Glutamatergic neuron (in vitro differentiated cells): ENCODE measurements around the gene BCORL1. TPM values are rescaled to one million over a fixed set of nuclear protein-coding genes. Genes with fewer than 3 reads are reported as not detected.
A peak's percentile ranks its signal among the peaks of the same experiment; 100 is the strongest.

ENCODE experiments used
- DNase-seq: peaks from one replicate; pipeline ENCODE4 v3.0.0; 2022
- H3K27ac Mint-ChIP-seq: one replicate; pipeline ENCODE4 v1.8.0; 2020; ENCODE audit warnings: mild to moderate bottlenecking, mixed read lengths, inconsistent platforms; ENCODE audit not compliant: unreplicated experiment
- H3K27me3 Mint-ChIP-seq: one replicate; pipeline ENCODE4 v1.8.0; 2020; ENCODE audit warnings: mild to moderate bottlenecking, moderate library complexity, mixed read lengths, inconsistent platforms; ENCODE audit not compliant: unreplicated experiment
- H3K36me3 Mint-ChIP-seq: one replicate; pipeline ENCODE4 v1.8.0; 2020; ENCODE audit warnings: mild to moderate bottlenecking, mixed read lengths, inconsistent platforms; ENCODE audit not compliant: unreplicated experiment
- H3K4me1 Mint-ChIP-seq: one replicate; pipeline ENCODE4 v1.8.0; 2020; ENCODE audit warnings: mild to moderate bottlenecking, low read depth, mixed read lengths, inconsistent platforms; ENCODE audit not compliant: unreplicated experiment
- H3K4me3 Mint-ChIP-seq: one replicate; pipeline ENCODE4 v1.8.0; 2020; ENCODE audit warnings: mild to moderate bottlenecking, mixed read lengths, inconsistent platforms; ENCODE audit not compliant: unreplicated experiment
- H3K9me3 Mint-ChIP-seq: one replicate; pipeline ENCODE4 v1.8.0; 2020; ENCODE audit warnings: mild to moderate bottlenecking, moderate library complexity, mixed read lengths, inconsistent platforms; ENCODE audit not compliant: unreplicated experiment
- CTCF ChIP-seq: fragments of 200-600 bp; sonication (generic); IDR thresholded peaks from one replicate; pipeline ENCODE4 v1.5.0; 2021; ENCODE audit not compliant: partially characterized antibody, unreplicated experiment
- total RNA-seq: library from RNA; stranded (reverse); fragmentation: NEBNext Ultra II Directional; extraction: Animal tissue kit (Norgen Biotek cat#: 25700); gene quantifications from one replicate; pipeline ENCODE4 v1.2.1, GENCODE V29; 2021; ENCODE audit not compliant: unreplicated experiment

BCORL1 gene
- total RNA-seq, 1 donor from 2014 or later = 14.7 TPM

DNA sequence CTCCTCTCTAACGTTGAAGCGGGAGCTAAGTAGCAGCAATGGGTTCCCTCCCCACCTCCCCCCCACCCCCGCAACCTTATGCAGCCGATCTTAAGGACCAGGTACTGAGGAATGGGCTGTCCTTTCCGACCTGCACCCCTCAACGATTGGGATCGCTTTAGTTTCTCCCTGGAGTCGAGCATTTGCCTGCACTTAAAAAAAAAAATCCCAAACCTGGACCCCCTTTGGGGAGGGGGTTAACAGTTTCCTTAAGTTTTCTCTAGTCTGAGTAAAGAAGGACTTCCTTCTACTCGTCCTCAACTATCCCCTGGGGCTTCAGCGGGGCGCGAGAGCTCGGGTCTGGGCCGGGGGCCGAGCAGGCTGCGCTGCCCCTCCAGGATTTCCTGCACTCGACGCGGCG lies 25.7 kb upstream of the BCORL1 start:
- Mint-ChIP-seq H3K9me3 (peaks cover 3% of the 10 kb centered on the region), H3K36me3 (no peaks in the 10 kb centered on the region), H3K27ac (no peak overlapping the region), H3K27me3 (peaks cover 15% of the 10 kb centered on the region), H3K4me1 (peaks cover 3% of the 10 kb centered on the region), H3K4me3 (no peak overlapping the region)
- TF ChIP-seq CTCF = no peak
- no peak for DNase-seq

- Mint-ChIP-seq H3K9me3 (peaks cover 3% of the 10 kb centered on the region), H3K36me3 (no peaks in the 10 kb centered on the region), H3K27me3 (peaks cover 14% of the 10 kb centered on the region), H3K4me1 (peaks cover 4% of the 10 kb centered on the region), H3K27ac (no peak overlapping the region), H3K4me3 (peak overlapping the region; percentile 71)
- peak; percentile 61 for DNase-seq
- no peak for TF ChIP-seq CTCF
Observed at GRCh38 chrX:129957241-129958082, 25.0 kb upstream of the BCORL1 start.

- Mint-ChIP-seq H3K27me3 (peaks cover 11% of the 10 kb centered on the region), H3K27ac (no peak overlapping the region), H3K4me3 (peak overlapping the region; percentile 71), H3K9me3 (peaks cover 1% of the 10 kb centered on the region), H3K36me3 (no peaks in the 10 kb centered on the region), H3K4me1 (peaks cover 2% of the 10 kb centered on the region)
- no peak for TF ChIP-seq CTCF
- no peak for DNase-seq
Observed at GRCh38 chrX:129958083-129958465, 24.4 kb upstream of the BCORL1 start.

DNA sequence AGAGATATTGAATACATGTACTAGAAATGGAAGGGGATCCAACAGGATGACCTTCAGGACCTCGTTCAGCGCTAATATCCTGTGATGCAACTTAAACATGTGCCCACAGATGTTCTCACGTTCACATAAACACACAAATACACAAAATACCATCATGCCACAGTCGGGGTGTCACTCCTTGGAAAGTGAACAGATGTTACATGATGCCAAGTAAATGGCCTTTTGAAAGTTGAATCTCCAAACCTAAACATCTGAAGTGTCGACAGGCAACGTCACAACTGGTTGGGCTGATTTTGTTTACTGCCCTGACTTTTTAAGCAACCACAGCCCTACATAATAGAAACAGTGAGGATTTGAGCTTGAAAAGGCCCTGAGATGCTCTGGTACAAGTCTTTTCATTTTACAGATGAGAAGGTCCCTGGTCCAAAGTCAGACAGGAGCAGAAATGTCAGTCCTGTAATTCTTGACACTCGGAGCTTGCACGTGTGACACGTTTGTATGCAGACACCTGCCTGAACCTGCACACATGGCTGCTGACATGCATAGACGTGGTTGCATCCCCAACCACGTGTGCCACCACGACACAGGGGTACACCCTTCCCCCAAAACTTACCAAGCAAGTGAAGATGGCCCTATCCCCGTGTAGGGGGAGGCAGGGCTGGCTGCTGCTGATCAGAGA lies 23.5 kb upstream of the BCORL1 start:
- Mint-ChIP-seq H3K9me3 (peaks cover 1% of the 10 kb centered on the region), H3K36me3 (no peaks in the 10 kb centered on the region), H3K27me3 (peaks cover 11% of the 10 kb centered on the region), H3K4me3 (peak overlapping the region; percentile 52), H3K4me1 (peaks cover 2% of the 10 kb centered on the region), H3K27ac (no peak overlapping the region)
- DNase-seq = no peak
- TF ChIP-seq CTCF = no peak

- H3K4me1 Mint-ChIP-seq = peaks cover 2% of the 10 kb centered on the region
- peaks cover 11% of the 10 kb centered on the region for H3K27me3 Mint-ChIP-seq
- peaks cover 1% of the 10 kb centered on the region for H3K9me3 Mint-ChIP-seq
Observed at GRCh38 chrX:129959493-129959832, 23.0 kb upstream of the BCORL1 start.

More at GRCh38 chrX:129959493-129959832, 23.0 kb upstream of the BCORL1 start:
- H3K4me3 Mint-ChIP-seq = peak overlapping the region; percentile 42
- H3K36me3 Mint-ChIP-seq = no peaks in the 10 kb centered on the region
- TF ChIP-seq CTCF = no peak
- no peak overlapping the region for H3K27ac Mint-ChIP-seq
- peak; percentile 25 for DNase-seq
